GM12878 (cell line): Measurements from ENCODE around the gene SSC4D. TPM values are rescaled to one million over a fixed set of nuclear protein-coding genes. Genes with fewer than 3 reads are reported as not detected.

Experiments
- ATAC-seq: fragments of 200-7000 bp; cut with Tn5 transposase; 3 replicates; pipeline ENCODE4 v1.9.1; 2020; ENCODE audit warnings: mild to moderate bottlenecking, moderate library complexity
- BruUV-seq: library from RNA; stranded (reverse); fragments of 400-500 nt; replicated peaks from 2 replicates; lab custom pipeline; 2021; lab: Mats Ljungman, UMichigan
- CTCF ChIA-PET: fragments of 300-600 bp; sonication (Branson Sonifier 250); formaldehyde crosslinking; extraction: SDS; loops from one replicate; lab custom pipeline; 2021; ENCODE audit warnings: inconsistent platforms; lab: Yijun Ruan, JAX
- POLR2A ChIA-PET: fragments of 350-600 bp; formaldehyde crosslinking; extraction: SDS; loops from one replicate; lab custom pipeline; 2021; ENCODE audit warnings: inconsistent platforms; lab: Charles Lee
- RAD21 ChIA-PET: fragments of 300-600 bp; sonication (Branson Sonifier 250); formaldehyde crosslinking; loops from one replicate; lab custom pipeline; 2023; ENCODE audit warnings: antibody characterized with exemption; ENCODE audit not compliant: unreplicated experiment; lab: Charles Lee
- SMC1A ChIA-PET: fragments of 300-600 bp; sonication (Branson Sonifier 250); formaldehyde crosslinking; loops from one replicate; lab custom pipeline; 2023; ENCODE audit not compliant: unreplicated experiment, uncharacterized antibody; lab: Charles Lee
- DNase-seq: peaks from one replicate; pipeline ENCODE4 v3.0.0-alpha.2; 2011; ENCODE audit warnings: low read depth, low spot score
- FAIRE-seq: peaks from 3 replicates; lab custom pipeline; 2011; peaks lifted over from hg19 to GRCh38; lab: Jason Lieb, UNC
- H2AFZ ChIP-seq: 2 replicates; pipeline ENCODE4 v1.6.0; 2011; ENCODE audit warnings: low read depth, low read length, control low read depth; ENCODE audit not compliant: control insufficient read depth
- H3K27ac ChIP-seq: 2 replicates; pipeline ENCODE4 v1.5.1; 2011; ENCODE audit warnings: control low read depth; ENCODE audit not compliant: control insufficient read depth, insufficient read depth
- H3K27me3 ChIP-seq, 2 experiments: replicated peaks in 1 of 2; 2 replicates each; pipeline versions ENCODE4 v1.6.0 to v1.6.1; 2011; ENCODE audit warnings: low read length in 1 of 2; ENCODE audit not compliant: control insufficient read depth in 2 of 2, insufficient read depth in 2 of 2
- H3K36me3 ChIP-seq, 2 experiments: 2 replicates each; pipeline ENCODE4 v1.5.1; 2011; ENCODE audit warnings: low read length in 1 of 2; ENCODE audit not compliant: control insufficient read depth in 2 of 2, insufficient read depth in 2 of 2
- H3K4me1 ChIP-seq: 2 replicates; pipeline ENCODE4 v1.6.1; 2011; ENCODE audit warnings: mild to moderate bottlenecking, low read length, moderate library complexity, mixed read lengths; ENCODE audit not compliant: control insufficient read depth, insufficient read depth
- H3K4me2 ChIP-seq: 2 replicates; pipeline ENCODE4 v1.6.0; 2011; ENCODE audit warnings: control low read depth; ENCODE audit not compliant: control insufficient read depth, insufficient read depth
- H3K4me3 ChIP-seq: fragments of 200-600 bp; sonication (generic); 2 replicates; pipeline ENCODE4 v1.5.1; 2016
- H3K79me2 ChIP-seq: 2 replicates; pipeline ENCODE4 v1.6.0; 2011; ENCODE audit warnings: low read length; ENCODE audit not compliant: control insufficient read depth, insufficient read depth
- H3K9ac ChIP-seq: 2 replicates; pipeline ENCODE4 v1.8.0; 2011; ENCODE audit warnings: low read length, control low read depth, mixed read lengths; ENCODE audit not compliant: control insufficient read depth, insufficient read depth
- H3K9me3 ChIP-seq: replicated peaks from 3 replicates; pipeline ENCODE4 v1.5.1; 2011; ENCODE audit warnings: mild to moderate bottlenecking, low read length; ENCODE audit not compliant: control insufficient read depth, insufficient read depth
- H4K20me1 ChIP-seq: 2 replicates; pipeline ENCODE4 v1.6.0; 2011; ENCODE audit not compliant: control insufficient read depth, insufficient read depth
- BMI1 ChIP-seq: fragments of 450-650 bp; IDR thresholded peaks from 2 replicates; pipeline ENCODE4 v1.6.1; 2016; ENCODE audit warnings: mild to moderate bottlenecking, moderate library complexity, borderline replicate concordance
- BRCA1 ChIP-seq: IDR thresholded peaks from 2 replicates; pipeline ENCODE4 v1.6.1; 2011; ENCODE audit warnings: low read depth, low read length, improper control_type of control experiment
- HDAC6 ChIP-seq: fragments of 200-600 bp; sonication (generic); IDR thresholded peaks from one replicate; pipeline ENCODE4 v1.8.0; 2017; ENCODE audit warnings: antibody characterized with exemption; ENCODE audit not compliant: unreplicated experiment
- IKZF2 ChIP-seq, 2 experiments: fragments of 450-650 bp; IDR thresholded peaks; 2 replicates each; pipeline ENCODE4 v1.6.1; 2017; ENCODE audit warnings: mild to moderate bottlenecking in 2 of 2, moderate library complexity in 2 of 2
- IRF4 ChIP-seq: IDR thresholded peaks from 2 replicates; pipeline ENCODE4 v1.6.1; 2011; ENCODE audit warnings: low read depth, low read length
- POLR2AphosphoS5 ChIP-seq: IDR thresholded peaks from 2 replicates; pipeline ENCODE4 v1.6.1; 2011; ENCODE audit warnings: mild to moderate bottlenecking, low read length, inconsistent platforms
- RAD51 ChIP-seq: fragments of 450-650 bp; IDR thresholded peaks from 2 replicates; pipeline ENCODE4 v1.6.1; 2016; ENCODE audit warnings: moderate library complexity, mild to moderate bottlenecking, inconsistent platforms
- ZNF687 ChIP-seq: fragments of 450-650 bp; IDR thresholded peaks from 2 replicates; pipeline ENCODE4 v1.6.1; 2017; ENCODE audit warnings: mild to moderate bottlenecking, moderate library complexity
- WGBS: methylation state at CpG from one replicate; pipeline ENCODE4 v1.1.6; 2016; ENCODE audit warnings: low lambda C conversion rate; ENCODE audit not compliant: insufficient replicate concordance, insufficient coverage; ENCODE audit errors: missing lambda C conversion rate; 5-methylcytosine and 5-hydroxymethylcytosine counted together
- in situ Hi-C: fragments of 300-500 bp; cut with MboI; formaldehyde crosslinking; loops from 9 replicates; pipeline ENCODE4 v1.14.3; 2018; ENCODE audit warnings: mixed read lengths
- intact Hi-C: fragments of 100-400 bp; cut with micrococcal nuclease; formaldehyde crosslinking; loops from one replicate; pipeline ENCODE4 v1.14.2; 2022; ENCODE audit not compliant: unreplicated experiment
- polyA plus RNA-seq, 11 experiments: library from polyadenylated mRNA; depleted of rRNA in 4 of 11; unstranded in 6 of 11; stranded (reverse) in 5 of 11; fragments of >200 nt; fragmentation: Nextera tagmentation in 4 of 11; fragmentation: Illumina TruSeq in 1 of 11; extraction: Ambion mirVana in 4 of 11; extraction: Trizol in 1 of 11; gene quantifications; 1 replicate in 1 of 11; 2 replicates in 10 of 11; pipeline versions ENCODE4 v1.2.1 to v1.2.3, GENCODE V29; 2011 to 2016; ENCODE audit warnings: inconsistent platforms in 2 of 11, missing spikeins in 2 of 11, low read depth in 1 of 11
- total RNA-seq, 4 experiments: library from RNA; depleted of rRNA in 3 of 4; stranded (reverse); fragments of >200 nt in 3 of 4; fragmentation: Illumina TruSeq in 1 of 4; extraction: Trizol in 1 of 4; gene quantifications; 2 replicates each; pipeline versions ENCODE4 v1.2.1 to v1.2.3, GENCODE V29; 2013 to 2021
- TF ChIP-seq, protein P1 (sequence below): fragments of 450-650 bp; IDR thresholded peaks from 2 replicates; pipeline ENCODE4 v1.6.1; 2018; ENCODE audit warnings: mild to moderate bottlenecking, low read depth, moderate library complexity; ENCODE audit not compliant: partially characterized antibody

Gene SSC4D
- total and polyA plus RNA-seq, 10 of the 15 experiments (the other 5 are each of a cell fraction or from before 2014, with no cell fraction given): 0.08 to 0.79 (median 0.25) TPM; not detected in 1

- Histone ChIP-seq H3K4me2 (no peak overlapping the region), H3K79me2 (no peaks in the 10 kb centered on the region), H3K4me3 (no peak overlapping the region), H3K27ac (no peak overlapping the region), H3K9me3 (no peaks in the 10 kb centered on the region), H4K20me1 (no peaks in the 10 kb centered on the region), H3K9ac (no peak overlapping the region), H2AFZ (no peak overlapping the region), H3K36me3 (no peaks in the 10 kb centered on the region), H3K4me1 (no peaks in the 10 kb centered on the region), H3K27me3 (no peaks in the 10 kb centered on the region)
- BruUV-seq: no TSS peak
- FAIRE-seq (no peak), DNase-seq (no peak), ATAC-seq (no peak)
- WGBS: 20% methylated on average over 5 of the region's 5 CpGs
- TF ChIP-seq ZNF687 (no peak), HDAC6 (no peak), BRCA1 (no peak), BMI1 (no peak), RAD51 (no peak), POLR2AphosphoS5 (no peak), IKZF2 (IDR thresholded peaks at IDR 0.05) (no peak), IRF4 (no peak)
- TF ChIP-seq, protein P1, sequence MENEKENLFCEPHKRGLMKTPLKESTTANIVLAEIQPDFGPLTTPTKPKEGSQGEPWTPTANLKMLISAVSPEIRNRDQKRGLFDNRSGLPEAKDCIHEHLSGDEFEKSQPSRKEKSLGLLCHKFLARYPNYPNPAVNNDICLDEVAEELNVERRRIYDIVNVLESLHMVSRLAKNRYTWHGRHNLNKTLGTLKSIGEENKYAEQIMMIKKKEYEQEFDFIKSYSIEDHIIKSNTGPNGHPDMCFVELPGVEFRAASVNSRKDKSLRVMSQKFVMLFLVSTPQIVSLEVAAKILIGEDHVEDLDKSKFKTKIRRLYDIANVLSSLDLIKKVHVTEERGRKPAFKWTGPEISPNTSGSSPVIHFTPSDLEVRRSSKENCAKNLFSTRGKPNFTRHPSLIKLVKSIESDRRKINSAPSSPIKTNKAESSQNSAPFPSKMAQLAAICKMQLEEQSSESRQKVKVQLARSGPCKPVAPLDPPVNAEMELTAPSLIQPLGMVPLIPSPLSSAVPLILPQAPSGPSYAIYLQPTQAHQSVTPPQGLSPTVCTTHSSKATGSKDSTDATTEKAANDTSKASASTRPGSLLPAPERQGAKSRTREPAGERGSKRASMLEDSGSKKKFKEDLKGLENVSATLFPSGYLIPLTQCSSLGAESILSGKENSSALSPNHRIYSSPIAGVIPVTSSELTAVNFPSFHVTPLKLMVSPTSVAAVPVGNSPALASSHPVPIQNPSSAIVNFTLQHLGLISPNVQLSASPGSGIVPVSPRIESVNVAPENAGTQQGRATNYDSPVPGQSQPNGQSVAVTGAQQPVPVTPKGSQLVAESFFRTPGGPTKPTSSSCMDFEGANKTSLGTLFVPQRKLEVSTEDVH: no peak
- in situ Hi-C loops (no loop called here), intact Hi-C loops (no loop called here)
- ChIA-PET RAD21 (interaction anchor here (0.8 kb wide), 1 partner anchor 120 kb away, joined by 3 read pairs; no protein-coding TSS in a partner anchor), SMC1A (no interaction called here), CTCF (interaction anchor here (0.6 kb wide), 1 partner anchor 94 kb away, joined by 3 read pairs; no protein-coding TSS in a partner anchor), POLR2A (no interaction called here)
These were observed 2.8 kb upstream of the SSC4D start for GRCh38 chr7:76412249-76412648.
